DLD1 (cell line): Measurements from ENCODE around the gene GBA3.

Source experiments
- in situ Hi-C: cut with HindIII; loops from 2 replicates; pipeline ENCODE4 v1.10.0; 2017; ENCODE audit warnings: low sequenced_read_pairs

GBA3 gene

GRCh38 chr4:22689428-22689827 lies 3.3 kb upstream of the GBA3 start:
- in situ Hi-C loops, result no loop called here

DNA sequence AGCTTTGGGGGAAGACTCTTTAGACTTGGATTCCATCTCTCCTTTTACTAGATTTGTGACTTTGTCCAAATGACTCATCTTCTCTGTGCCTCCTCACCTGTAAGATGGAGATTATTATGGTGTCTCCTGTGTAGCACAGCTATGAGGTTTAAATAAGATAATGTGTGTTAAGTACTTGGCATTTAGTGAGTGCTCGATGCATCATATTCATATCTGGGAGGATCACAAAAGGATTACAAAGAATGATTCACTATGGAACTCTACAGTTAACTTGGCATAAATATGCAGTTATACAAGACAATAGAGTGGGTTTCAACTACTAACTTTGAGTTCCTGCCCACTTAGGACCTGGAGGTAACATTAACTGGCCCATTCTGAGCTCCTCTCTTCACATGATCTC lies 2.3 kb downstream of the GBA3 start:
- in situ Hi-C loops, result no loop called here

GRCh38 chr4:22695917-22696316 lies 3.2 kb downstream of the GBA3 start:
- in situ Hi-C loops, result no loop called here

DNA sequence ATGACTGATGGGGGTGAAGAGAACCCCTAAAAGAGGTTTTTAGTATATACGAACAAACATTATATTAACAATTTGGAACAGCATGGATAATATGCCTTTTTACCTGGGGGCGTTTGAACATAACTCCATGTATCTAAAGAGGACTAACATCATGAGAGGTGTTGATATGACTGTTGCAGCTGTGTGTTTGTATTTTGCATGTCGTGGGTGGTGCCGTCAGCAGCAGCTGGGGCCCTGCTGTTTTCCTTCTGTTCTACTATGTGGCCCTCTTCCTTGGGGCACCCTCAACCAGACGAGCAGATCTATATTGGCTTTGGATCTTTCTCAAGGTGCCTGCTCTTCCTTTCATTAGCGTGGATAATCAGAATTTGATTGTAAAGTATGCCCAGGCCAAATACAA lies 11.2 kb downstream of the GBA3 start:
- in situ Hi-C loops, result no loop called here

GRCh38 chr4:22707390-22707789 lies 14.7 kb downstream of the GBA3 start:
- in situ Hi-C loops, result no loop called here

DNA sequence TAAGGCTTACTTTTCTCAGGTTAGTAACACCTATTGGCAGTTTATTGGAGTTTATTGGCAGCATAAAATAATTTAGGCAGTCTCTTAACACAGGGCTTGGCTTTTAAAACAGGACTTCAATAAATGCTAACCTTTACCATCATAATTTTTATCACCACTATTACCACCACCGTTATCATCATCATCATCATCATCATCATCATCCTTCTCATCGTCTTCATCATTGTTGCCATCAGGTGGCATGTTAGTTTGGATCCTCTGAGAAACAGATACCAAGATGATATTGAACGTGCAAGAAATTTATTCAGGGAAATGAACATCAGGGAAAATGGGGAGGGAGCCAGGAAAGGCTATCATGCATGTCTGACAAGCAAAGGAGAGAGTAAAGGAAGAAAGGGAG lies 16.2 kb downstream of the GBA3 start:
- in situ Hi-C loops, result no loop called here

DNA sequence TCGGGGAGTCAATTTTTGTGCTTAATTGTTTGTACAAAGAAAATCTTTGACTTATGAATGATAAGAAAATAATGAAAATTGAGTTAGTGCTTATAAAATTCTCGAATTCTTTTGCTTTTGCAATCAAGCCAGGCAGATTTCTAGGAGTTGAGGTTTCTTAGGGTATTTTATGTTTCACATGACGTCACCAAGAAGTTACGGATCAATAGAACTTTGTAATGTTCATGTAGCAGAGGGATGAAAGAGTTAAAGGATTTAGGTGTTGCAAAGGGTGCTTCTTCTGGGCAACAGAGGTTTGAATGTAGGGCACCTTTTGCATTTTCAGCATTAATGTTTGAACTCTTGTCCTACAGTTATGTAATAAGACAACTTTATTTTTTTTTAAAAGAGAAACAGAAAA lies 19.4 kb downstream of the GBA3 start:
- in situ Hi-C loops, result no loop called here

GRCh38 chr4:22712529-22712928 lies 19.8 kb downstream of the GBA3 start:
- in situ Hi-C loops, result no loop called here

DNA sequence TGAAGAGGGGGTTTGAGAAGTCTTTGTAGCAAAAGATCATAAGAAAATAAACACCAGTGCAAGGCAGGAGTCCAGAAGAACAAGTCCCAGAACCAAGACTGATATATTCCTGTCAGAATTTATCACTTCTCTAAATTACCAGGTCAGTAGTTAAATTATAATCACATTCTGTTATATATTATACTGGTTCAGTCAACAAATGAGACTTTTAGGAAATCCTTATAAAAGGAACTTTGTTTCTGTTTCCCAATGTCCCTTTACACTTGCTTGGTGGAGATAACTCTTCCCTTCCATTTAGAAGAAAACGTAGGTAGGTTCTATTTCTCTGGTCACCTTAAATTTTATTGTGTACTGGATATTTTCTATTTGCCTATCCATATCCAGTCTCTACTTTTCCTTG lies 21.1 kb downstream of the GBA3 start:
- in situ Hi-C loops, result no loop called here

GRCh38 chr4:22719218-22719617 lies 26.5 kb downstream of the GBA3 start:
- in situ Hi-C loops, result no loop called here

DNA sequence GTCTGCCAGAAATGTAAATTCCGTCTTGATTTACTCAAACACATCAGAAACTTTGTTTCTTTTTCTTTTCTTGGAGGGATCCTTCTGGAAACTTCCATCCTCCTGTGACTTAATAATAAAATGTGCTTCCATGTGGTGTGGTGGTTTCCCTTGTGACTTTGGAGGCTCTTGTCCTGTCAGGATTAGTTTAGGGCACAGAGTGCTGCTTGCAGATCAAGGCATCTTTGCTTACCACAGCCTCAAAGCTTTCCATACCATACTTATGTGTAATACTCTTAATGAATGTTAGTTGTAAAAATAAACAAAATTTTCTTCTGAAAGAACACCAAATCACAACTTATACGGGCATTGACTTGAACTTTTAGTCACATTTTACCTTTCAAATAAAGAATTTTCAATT lies 27.4 kb downstream of the GBA3 start:
- in situ Hi-C loops, result no loop called here

- in situ Hi-C loops, result no loop called here
These were observed 28.5 kb downstream of the GBA3 start for GRCh38 chr4:22721204-22721603.

GRCh38 chr4:22730021-22730420 lies 37.3 kb downstream of the GBA3 start:
- in situ Hi-C loops, result no loop called here

GRCh38 chr4:22733816-22734215 lies 41.1 kb downstream of the GBA3 start:
- in situ Hi-C loops, result no loop called here

GRCh38 chr4:22736912-22737311 lies 44.2 kb downstream of the GBA3 start:
- in situ Hi-C loops, result no loop called here

DNA sequence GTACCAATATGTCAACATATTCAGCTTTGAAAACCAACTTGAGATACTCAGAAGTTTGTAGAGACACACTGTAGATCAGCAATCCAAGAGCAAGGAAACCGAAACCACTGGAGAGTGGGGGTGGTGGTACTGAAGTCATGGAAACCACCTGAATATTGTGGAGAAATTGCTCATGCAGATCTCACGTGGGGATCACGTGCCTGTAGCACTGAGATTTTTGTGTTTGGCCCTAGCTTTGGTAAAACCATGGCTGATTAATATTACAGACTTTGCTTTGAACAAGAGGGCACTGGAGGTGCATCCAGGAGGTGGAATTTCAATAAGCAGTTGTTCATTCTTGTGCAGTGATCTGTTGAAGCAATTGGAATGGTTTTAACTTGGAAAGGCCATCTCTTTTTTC lies 47.2 kb downstream of the GBA3 start:
- in situ Hi-C loops, result no loop called here

GRCh38 chr4:22741744-22742143 lies 49.0 kb downstream of the GBA3 start:
- in situ Hi-C loops, result no loop called here

GRCh38 chr4:22743290-22743689 lies 50.6 kb downstream of the GBA3 start:
- in situ Hi-C loops, result no loop called here

DNA sequence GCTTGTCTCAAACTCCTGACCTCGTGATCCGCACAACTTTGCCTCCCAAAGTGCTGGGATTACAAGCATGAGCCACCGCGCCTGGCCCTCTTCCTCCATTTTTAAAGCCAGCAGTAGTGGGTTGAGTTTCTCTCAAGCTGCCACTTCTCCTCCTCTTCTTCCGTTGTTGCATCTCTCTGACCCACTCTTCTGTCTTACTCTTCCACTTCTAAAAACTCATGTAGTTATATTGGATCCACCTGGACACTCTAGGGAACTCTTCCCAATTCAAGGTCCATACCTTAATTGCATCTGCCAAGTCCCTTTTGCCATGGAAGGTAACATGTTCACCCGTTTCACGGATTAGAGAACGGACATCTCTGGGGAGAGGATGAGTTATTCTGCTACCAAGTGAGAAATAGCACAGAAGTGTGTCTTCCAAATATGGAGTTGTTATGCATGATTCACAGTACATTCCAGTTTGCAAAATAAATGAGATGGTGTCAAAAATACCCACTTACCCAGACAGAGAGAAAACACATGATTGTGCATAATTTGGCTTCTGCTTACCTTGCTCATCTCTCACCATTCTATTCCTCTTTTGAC lies 51.8 kb downstream of the GBA3 start:
- in situ Hi-C loops, result no loop called here

GRCh38 chr4:22745234-22745633 lies 52.5 kb downstream of the GBA3 start:
- in situ Hi-C loops, result no loop called here

DNA sequence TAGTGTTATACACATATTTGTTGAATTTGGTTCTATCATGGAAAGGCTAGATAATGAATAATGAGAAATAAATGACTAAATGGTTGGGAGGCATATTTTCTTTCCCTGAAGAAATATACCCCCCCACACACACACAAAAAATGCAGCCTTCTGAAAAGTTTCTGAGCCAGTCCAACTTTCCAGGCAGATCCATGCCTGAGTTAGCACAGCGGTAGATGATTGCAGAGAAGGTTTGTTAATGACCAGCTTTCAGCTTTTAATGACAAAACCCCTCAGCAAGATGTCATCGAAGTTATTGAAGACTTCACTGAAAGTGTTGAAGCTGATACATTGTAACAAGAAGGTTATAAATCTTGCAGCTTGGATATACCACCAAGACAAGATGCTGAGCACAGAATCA lies 61.4 kb downstream of the GBA3 start:
- in situ Hi-C loops, result no loop called here

DNA sequence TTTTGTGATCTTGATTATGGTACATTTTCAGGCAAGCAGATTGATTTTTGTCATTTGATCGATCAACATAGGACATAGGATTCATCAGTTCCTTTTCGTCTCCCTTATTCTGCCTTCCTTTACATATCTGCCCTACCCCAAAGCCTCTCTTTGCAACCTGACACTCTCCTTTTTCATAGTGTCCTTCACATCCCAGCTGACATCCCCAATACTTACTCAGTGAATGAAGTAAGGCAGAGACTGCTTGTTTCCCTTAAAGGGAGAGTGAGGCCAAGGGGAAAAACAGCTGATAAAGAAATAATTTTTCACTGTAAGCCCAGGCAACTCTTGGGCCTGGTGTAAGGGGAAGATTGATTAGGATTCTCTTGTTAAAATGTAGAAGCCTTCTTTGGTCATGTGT lies 69.8 kb downstream of the GBA3 start:
- in situ Hi-C loops, result no loop called here

DNA sequence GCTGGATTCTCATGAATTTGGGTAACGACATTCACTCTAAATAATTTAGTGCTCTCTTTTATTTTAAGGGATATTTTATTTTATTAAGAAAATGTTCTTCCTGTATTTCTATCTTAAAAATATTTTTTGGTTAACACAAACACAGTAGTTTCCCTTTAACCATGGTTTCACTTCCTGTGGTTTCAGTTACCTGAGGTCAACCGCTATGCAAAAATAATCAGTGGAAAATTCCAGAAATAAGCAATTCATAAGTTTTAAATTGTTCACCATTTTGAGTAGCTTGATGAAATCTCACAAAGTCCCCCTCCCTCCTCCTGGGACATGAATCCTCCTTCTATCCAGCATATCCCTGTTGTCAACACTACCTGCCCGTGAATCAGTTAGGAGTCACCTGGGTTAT lies 71.4 kb downstream of the GBA3 start:
- in situ Hi-C loops, result no loop called here

GRCh38 chr4:22766068-22766467 lies 73.3 kb downstream of the GBA3 start:
- in situ Hi-C loops, result no loop called here
